ENCODE measurements around the gene RPS19. TPM values are rescaled to one million over a fixed set of nuclear protein-coding genes. Genes with fewer than 3 reads are reported as not detected.

RPS19 gene
- total RNA-seq, 1 experiment from 2014 or later, result 3,020 TPM

GRCh38 chr19:41868120-41868988 lies 8.3 kb downstream of the RPS19 start:
- Histone ChIP-seq H3K36me3 (ENCODE audit: control insufficient read depth in 1 of 2, insufficient read depth in 2 of 2, low read length in 2 of 2) (peaks cover 57 to 78% of the 10 kb centered on the region in 2 experiments), H3K9me2 (ENCODE audit: insufficient read depth) (no peaks in the 10 kb centered on the region), H3K9me3 (ENCODE audit: control insufficient read depth in 1 of 2, insufficient read depth in 1 of 2, low read depth in 1 of 2, low read length in 2 of 2) (no peaks in the 10 kb centered on the region), H4K20me1 (ENCODE audit: insufficient read depth) (peaks cover 56% of the 10 kb centered on the region; the same call in 1 of the 2 replicates), H3K27me3 (ENCODE audit: insufficient read depth, low read length) (no peaks in the 10 kb centered on the region), H3K79me2 (ENCODE audit: insufficient read depth, low read length) (peaks cover 65% of the 10 kb centered on the region), H3K27ac (ENCODE audit: low read depth, low read length) (peak overlapping the region; percentile 47), H3K4me2 (ENCODE audit: low read length) (no peak overlapping the region), H3K4me1 (ENCODE audit: control insufficient read depth in 1 of 2, insufficient read depth in 2 of 2, low read length in 2 of 2) (peaks cover 0 to 55% of the 10 kb centered on the region in 2 experiments; a peak in 2 of 4 replicates), H2AFZ (ENCODE audit: low read depth, low read length, poor library complexity, severe bottlenecking) (no peak overlapping the region), H3K4me3 (replicated peaks in 1 of 2; ENCODE audit: low read depth in 1 of 2, low read length in 2 of 2) (no peak overlapping the region), H3K9ac (ENCODE audit: low read length) (0 out of 2 replicates have a peak overlapping the region, but pooled peaks have one; percentile 12)
- intact Hi-C loops (cut with micrococcal nuclease), result no loop called here
- ATAC-seq (no peak), DNase-seq (ENCODE audit: low read depth, low spot score) (no peak)
- BruUV-seq (replicated peaks), result no TSS peak
- RAD21 ChIA-PET (ENCODE audit: low non-redundant PET in 1 of 2, low total read pairs in 2 of 2, uncharacterized antibody in 2 of 2, unreplicated experiment in 2 of 2), result no interaction called here
- CTCF ChIA-PET, result no interaction called here
- POLR2A ChIA-PET, result interaction anchor here (0.9 kb wide), 1 partner anchor 8 kb away, joined by 5 read pairs; the partner anchor contains the start of gene RPS19
- TF ChIP-seq CTCF (IDR thresholded peaks at IDR 0.05 in 2 of 3, conservative IDR thresholded peaks at IDR 0.05 in 1 of 3; ENCODE audit: borderline replicate concordance in 1 of 3, insufficient read depth in 1 of 3, low read depth in 2 of 3, low read length in 2 of 3) (no peak), ATF3 (IDR thresholded peaks at IDR 0.05) (no peak), REST (IDR thresholded peaks at IDR 0.05; ENCODE audit: low read depth) (no peak), ELF1 (IDR thresholded peaks at IDR 0.05; ENCODE audit: borderline replicate concordance, low read depth) (no peak), EGR1 (IDR thresholded peaks at IDR 0.05; ENCODE audit: low read depth) (no peak), EZH2 (IDR thresholded peaks at IDR 0.05) (no peak), CEBPB (IDR thresholded peaks at IDR 0.05; ENCODE audit: low read depth) (no peak), SP1 (IDR thresholded peaks at IDR 0.05; ENCODE audit: low read depth) (no peak), FOSL1 (IDR thresholded peaks at IDR 0.05; ENCODE audit: low read depth) (no peak), ZFX (IDR thresholded peaks at IDR 0.05) (no peak), EZH2phosphoT487 (IDR thresholded peaks at IDR 0.05; ENCODE audit: borderline replicate concordance) (no peak), POLR2AphosphoS5 (IDR thresholded peaks at IDR 0.05; ENCODE audit: low read depth, low read length) (no peak), TCF7L2 (IDR thresholded peaks at IDR 0.05; ENCODE audit: borderline replicate concordance, extremely low read depth, insufficient read depth, insufficient read length) (no peak)

All from HCT116 (cell line).